Fibroblast of peridontal ligament (primary cell): ENCODE measurements around the gene DDI1.
A peak's percentile ranks its signal among the peaks of the same experiment; 100 is the strongest.

Experiments used
- DNase-seq: peaks from one replicate; pipeline ENCODE4 v3.0.0-alpha.2; 2010; ENCODE audit errors: extremely low read depth

Gene DDI1

GRCh38 chr11:104036588-104036987, at the start of gene DDI1:
TSS of gene DDI1 (plus strand) at chr11:104036640. CDS start at chr11:104036823, 183 bp downstream.
- no peak for DNase-seq

- peak; percentile 60 for DNase-seq
These were observed 48.5 kb upstream of the DDI1 start for GRCh38 chr11:103987629-103988594.

DNA sequence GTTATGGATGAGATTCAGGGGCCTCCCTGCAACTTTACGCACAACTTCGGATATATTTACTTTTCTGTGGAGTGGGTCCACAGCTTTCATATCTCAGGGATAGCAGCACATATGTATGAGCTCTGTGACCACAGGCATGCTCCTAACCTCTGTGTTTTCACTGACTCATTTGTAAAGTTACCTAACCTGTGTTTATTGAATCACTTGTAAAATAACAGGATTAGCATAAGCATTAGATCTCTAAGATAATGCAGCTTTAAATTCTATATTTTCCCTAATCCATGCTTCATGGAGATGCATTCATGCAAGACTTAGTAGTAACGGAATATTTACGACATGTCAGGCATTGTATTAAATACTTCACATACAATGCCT, 47.9 kb upstream of the DDI1 start:
- peak; percentile 48 for DNase-seq

DNA sequence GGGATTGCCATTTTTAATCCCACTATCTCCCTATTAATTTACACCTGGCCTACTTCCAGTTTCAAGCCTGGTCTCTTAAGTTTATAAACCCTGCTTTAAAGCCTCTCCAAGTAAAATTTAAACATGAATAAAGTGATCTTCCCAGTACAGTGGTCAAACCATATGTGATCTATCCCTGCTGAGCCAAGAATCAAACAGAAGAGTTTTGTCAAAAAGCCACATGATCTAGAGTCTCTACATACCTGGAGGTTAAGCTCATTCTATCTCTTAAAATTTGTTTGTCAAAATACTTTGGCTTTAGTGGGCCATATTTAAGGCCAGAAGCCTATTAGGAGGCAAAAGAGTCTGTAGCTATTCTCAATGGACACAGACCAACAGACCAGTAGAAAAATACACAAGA, 42.9 kb upstream of the DDI1 start:
- DNase-seq: peak; percentile 63

- DNase-seq: peak; percentile 55
These were observed 42.3 kb upstream of the DDI1 start for GRCh38 chr11:103994094-103994493.

DNA sequence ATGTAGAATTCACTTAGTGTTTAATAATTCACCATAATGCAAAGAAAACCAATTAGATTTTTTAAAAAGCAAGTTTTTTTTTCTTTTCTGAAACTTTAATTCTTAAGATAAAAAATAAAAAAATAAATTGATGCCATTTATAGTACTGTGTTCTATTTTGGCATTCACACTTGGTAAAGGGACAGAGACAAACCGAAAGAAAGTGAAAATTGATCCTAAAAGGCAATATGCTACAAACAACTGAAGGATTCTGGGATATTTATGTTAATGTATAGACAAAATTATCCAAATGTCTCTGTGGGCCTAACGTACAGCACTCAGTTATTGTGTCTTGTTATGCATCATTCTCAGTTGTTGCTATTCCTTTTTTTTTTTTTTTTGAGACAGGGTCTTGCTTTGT, 41.9 kb upstream of the DDI1 start:
- DNase-seq: no peak

GRCh38 chr11:103995896-103996295, 40.5 kb upstream of the DDI1 start:
- DNase-seq: peak; percentile 73

DNA sequence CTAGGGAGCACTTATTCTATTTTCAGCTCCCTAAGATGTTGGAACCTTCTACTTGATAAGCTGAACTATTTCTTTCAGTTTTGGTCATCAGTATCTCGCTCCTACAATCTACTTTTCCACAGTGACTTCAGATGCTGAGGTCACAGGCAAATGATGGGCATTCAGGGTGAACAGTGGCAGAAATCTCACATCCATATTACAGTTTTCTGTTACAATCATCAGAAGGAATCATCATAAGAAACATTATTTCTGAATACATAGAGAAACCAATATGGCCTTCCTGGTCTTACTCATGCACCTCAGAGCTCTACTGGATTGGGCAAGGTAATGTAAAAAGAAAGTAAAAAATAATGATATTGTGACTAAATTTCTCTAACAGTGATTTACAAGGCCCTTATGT, 39.4 kb upstream of the DDI1 start:
- no peak for DNase-seq

DNA sequence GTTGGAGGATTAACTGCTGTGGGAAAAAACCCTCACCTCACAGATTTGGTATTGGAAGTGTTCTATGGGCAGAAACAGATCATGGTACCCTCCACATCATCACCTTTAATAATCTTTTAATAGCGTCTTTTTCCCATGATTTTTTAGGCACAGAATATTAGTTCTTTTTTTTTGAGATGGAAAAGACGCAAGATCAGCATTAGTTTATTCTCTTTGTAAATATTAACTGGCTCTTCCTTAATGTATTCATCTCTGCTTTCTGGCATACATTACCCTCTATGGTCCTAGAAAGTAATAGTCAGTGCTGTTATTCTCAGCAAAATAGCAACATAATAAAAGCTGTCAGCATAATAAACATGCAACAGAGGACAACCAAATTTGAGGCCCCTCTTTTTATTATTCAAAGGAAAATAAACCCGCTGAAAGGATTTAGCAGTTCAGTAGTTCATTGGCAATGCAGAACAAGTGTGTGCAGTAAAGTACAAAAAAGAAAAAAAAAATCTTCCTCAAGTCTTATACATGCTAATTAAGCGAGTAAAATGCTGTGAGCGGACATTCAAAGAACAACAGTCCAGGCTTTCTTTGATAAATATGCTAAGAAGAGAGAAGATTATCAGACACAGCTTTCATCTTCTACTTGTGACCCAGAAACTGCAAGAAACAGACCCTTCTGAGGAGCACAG, 37.5 kb upstream of the DDI1 start:
- DNase-seq: no peak

DNA sequence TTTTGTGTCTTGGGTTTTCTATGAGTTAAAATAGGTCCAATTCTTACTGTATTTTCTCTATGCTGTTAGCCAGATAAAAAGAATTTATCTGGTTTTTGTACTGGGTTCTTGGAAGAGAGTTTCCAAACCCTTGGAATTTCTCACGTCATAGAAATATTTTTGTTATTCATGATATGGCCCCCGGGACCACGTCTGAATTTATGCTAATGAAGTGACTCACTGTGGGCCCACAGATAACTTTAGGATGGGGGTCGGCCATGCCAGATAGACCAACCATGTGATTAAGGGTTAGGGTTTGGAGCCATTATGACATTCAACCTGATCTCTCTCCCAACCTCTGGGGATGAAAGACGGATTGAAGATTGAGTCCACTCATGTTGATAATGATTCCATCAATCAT, 35.6 kb upstream of the DDI1 start:
- DNase-seq: peak; percentile 89

GRCh38 chr11:104001561-104002056, 34.8 kb upstream of the DDI1 start:
- DNase-seq: peak; percentile 83

- DNase-seq: peak; percentile 80
These were observed 32.9 kb upstream of the DDI1 start for GRCh38 chr11:104003491-104003890.

GRCh38 chr11:104005234-104005855, 31.1 kb upstream of the DDI1 start:
- DNase-seq: peak; percentile 69

DNA sequence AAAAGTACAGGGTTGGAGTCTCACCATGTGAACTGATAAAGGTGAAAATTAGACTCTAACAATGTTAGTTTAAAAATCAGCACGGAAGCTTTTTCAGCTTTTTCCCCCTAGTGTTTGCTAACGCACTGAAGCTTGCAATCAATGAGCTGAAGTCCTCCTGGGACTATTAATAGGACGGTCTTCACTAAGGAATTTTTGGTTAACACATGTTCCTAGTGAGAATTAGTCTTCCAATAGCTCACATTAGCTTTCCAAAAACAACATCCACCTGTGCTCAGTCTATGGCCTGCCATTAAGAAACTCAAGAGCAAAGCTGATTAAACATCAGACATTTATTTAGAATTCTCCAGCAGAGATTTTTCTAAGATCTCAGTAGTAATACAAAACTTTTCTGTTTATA, 26.7 kb upstream of the DDI1 start:
- DNase-seq: no peak

GRCh38 chr11:104011044-104011443, 25.4 kb upstream of the DDI1 start:
- no peak for DNase-seq

GRCh38 chr11:104015649-104016415, 20.6 kb upstream of the DDI1 start:
- DNase-seq: no peak

GRCh38 chr11:104024572-104024971, 11.9 kb upstream of the DDI1 start:
- no peak for DNase-seq

DNA sequence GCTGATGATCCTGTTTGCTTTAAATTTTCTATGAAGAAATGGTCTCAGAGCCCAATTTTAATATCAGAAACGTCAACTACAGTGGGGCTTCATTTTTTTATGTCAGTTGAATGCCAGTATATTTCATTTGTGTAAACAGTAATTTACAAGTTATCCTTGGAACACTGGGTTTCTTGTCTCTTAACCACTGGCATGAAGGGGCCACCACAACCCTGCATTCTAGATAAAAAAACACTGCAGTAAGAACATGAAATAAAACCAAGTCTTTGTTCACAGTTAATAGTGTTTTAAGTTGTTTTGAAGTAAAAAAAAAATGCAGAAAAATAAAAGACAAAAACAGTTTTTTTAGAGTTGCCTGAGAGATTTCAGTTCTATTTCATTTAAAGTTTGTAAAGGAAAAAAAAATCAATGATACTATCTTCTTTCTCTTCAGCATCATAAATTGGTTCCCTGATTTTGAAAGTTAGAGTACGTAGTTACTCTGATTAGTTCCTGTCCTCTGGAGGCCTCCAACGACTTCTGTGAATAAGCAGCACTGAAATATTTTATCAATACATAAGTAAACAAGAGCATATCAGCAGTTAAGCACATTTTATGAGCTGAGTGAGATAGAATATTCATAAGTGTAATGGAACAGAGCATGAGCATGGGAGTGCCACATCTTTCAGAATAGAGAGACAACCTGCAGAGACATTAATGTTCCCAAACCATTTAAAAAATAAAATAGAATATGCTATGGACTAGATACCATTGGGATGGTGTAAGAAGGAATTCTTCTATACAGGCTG, 7.8 kb upstream of the DDI1 start:
- DNase-seq: peak; percentile 60

- peak; percentile 84 for DNase-seq
These were observed 3.3 kb upstream of the DDI1 start for GRCh38 chr11:104033134-104033533.

DNA sequence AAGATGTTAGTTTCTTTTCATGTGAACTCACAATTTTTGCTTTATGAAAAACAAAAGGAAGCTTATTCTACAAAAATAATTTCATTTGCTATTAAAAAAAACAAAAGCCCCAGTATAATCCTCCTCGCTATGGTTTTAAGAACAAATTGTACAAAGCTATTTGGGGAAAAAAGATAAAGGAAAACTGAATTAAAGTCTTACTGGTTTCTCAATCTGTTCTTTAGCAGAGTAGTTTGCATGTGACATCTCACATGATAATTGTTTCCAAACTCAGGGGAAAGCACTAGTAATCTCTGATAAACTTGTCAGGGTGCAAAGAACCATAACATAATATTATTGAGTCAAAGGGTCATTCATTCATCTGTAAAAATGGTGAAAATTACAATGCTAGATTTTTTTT, 2.9 kb upstream of the DDI1 start:
- peak; percentile 26 for DNase-seq

DNA sequence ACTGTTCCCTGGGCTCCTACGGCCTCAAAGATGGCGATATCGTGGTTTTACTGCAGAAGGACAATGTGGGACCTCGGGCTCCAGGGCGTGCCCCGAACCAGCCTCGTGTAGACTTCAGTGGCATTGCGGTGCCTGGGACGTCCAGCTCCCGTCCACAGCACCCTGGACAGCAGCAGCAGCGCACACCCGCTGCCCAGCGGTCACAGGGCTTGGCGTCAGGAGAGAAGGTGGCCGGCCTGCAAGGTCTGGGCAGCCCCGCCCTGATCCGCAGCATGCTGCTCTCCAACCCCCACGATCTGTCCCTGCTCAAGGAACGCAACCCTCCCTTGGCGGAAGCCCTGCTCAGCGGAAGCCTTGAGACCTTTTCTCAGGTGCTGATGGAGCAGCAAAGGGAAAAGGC, 555 bp downstream of the DDI1 start:
- no peak for DNase-seq
